GM18867 (cell line): ENCODE measurements around the gene GRK3.
"Not testable (repeated sequence)": the region's sequence is repeated elsewhere in the genome, so short reads cannot be mapped to it uniquely, and the experiment has no call there.

Source experiments
- ATAC-seq: cut with Tn5 transposase; IDR thresholded peaks from one replicate; pipeline ENCODE4 v1.9.1; 2021; ENCODE audit warnings: mild to moderate bottlenecking, moderate library complexity; ENCODE audit not compliant: unreplicated experiment

GRK3 gene

GRCh38 chr22:25548866-25549464 is 15.5 kb upstream of the GRK3 start:
- ATAC-seq = no peak

DNA sequence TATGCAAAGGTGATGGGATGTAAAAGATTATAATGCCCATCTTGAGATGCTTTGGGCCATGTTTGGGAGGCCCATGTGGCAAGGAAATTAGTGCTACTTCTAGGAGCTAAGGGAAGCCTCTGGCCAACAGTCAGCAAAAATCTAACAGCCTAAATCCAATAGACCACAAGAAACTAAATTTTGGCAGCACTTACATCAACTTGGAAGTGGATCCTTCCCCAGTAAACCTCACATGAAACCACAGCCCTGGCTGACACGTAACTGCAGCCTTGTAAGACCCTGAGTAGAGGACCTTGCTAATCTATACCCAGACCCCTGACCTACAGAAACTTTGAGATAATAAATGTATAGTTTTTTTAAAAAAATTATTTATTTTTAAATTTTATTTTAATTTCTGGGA is 13.1 kb upstream of the GRK3 start:
- no peak for ATAC-seq

DNA sequence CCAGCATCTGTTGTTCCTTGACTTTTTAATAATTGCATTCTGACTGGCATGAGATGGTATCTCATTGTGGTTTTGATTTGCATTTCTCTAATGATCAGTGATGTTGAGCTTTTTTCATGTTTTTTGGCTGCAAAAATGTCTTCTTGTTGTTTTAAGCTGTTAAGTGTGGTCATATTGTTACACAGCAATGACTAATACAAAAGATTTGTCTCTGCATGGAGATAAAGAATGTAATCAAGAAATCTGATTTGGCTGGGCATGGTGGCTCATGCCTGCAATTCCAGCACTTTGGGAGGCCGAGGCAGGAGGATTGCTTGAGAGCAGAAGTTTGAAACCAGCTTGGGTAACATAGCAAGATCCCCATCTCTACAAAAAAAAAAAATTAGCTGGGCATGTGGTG is 12.1 kb upstream of the GRK3 start:
- ATAC-seq = not testable (repeated sequence)

DNA sequence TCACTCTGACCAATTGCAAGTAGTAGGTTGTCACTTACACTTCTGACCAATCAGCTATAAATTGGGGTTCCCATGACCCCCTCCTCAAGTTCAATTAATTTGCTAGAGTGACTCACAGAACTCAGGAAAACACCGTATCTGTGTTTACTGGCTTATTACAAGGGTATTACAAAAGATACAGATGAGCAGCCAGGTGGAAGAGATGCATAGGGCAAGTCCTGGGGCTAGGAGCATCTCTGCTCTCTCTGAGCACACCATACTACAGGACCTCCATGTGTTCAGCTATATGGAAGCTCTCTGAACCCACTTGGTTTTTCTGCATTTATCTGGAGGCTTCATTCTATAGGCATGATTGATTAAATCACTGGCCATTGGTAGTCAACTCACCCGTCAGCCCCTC is 11.3 kb upstream of the GRK3 start:
- ATAC-seq = no peak

DNA sequence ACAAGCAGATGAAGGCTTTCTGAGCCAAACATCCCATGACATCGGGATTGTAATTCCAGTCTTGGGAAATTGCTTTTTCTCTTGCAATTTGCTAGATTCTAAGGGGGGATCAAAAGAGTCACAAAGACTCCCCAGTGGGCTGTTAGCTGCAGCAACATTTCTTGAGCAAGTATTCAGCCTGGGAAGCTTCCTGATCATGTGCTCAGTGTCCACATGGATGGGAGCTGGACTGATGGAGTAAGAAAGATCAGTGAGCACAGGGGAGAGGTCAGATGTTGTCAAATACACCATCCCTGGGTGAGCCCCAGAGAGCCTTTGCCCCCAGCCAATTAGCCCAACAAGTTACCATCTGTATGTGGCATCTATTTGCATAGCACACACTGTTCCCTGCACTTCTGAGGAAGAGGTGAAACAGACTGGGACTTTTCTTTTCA is 10.2 kb upstream of the GRK3 start:
- no peak for ATAC-seq

- no peak for ATAC-seq
Measured at GRCh38 chr22:25554689-25555088, 9.8 kb upstream of the GRK3 start.

DNA sequence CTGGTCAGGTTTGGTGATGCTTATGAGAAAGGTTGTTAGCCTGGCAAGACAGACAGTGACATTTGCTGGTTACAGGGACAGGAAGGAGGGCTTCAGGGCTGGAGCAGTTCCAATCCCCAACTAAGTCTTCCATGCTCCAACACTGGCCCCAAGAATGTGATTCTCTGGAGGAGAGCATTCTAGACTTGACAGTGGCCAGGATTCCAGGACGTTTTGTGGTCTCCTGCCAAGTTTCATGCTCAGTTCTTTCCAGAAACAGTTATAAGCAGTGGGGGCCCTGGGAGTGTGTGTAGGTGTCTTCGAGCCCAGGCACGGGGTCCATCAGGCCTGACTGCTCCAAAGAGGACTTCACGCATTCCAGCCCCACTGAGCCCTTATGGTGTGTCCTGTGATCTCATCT is 8.9 kb upstream of the GRK3 start:
- no peak for ATAC-seq

GRCh38 chr22:25557218-25557617 is 7.3 kb upstream of the GRK3 start:
- ATAC-seq = no peak

GRCh38 chr22:25558341-25558740 is 6.1 kb upstream of the GRK3 start:
- no peak for ATAC-seq

GRCh38 chr22:25559910-25560309 is 4.6 kb upstream of the GRK3 start:
- ATAC-seq = not testable (repeated sequence)

GRCh38 chr22:25561182-25561581 is 3.3 kb upstream of the GRK3 start:
- not testable (repeated sequence) for ATAC-seq

GRCh38 chr22:25561927-25562326 is 2.5 kb upstream of the GRK3 start:
- ATAC-seq = not testable (repeated sequence)

- ATAC-seq = not testable (repeated sequence)
Measured at GRCh38 chr22:25562966-25563760, 1.3 kb upstream of the GRK3 start.

DNA sequence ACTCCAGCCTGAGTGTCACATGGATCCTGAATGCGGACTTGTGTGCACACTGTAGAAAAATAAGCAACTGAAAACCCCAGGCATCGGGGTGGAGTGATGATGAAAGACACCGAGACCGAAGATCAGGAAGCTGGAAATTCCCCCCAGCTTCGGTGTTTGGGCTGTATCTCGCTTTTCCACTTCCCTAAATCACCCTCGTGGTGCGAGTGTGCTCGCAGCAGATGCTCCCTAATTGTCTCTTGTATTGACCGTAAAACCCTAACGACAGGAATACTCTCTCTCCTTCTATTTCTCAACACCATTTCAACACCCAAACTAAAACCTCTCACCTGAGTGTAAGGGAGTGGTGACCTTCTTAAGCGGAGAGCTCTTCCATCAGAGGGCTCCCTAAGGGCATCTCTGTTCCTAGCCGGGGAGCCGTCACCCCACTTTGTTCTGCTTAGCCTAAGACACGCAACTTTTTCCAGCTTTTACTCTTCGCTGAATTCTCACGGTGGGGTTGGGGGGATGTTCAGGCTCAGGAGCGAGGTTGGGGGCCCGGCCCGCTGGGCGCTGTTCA is 635 bp upstream of the GRK3 start:
- ATAC-seq = peak; percentile 13

DNA sequence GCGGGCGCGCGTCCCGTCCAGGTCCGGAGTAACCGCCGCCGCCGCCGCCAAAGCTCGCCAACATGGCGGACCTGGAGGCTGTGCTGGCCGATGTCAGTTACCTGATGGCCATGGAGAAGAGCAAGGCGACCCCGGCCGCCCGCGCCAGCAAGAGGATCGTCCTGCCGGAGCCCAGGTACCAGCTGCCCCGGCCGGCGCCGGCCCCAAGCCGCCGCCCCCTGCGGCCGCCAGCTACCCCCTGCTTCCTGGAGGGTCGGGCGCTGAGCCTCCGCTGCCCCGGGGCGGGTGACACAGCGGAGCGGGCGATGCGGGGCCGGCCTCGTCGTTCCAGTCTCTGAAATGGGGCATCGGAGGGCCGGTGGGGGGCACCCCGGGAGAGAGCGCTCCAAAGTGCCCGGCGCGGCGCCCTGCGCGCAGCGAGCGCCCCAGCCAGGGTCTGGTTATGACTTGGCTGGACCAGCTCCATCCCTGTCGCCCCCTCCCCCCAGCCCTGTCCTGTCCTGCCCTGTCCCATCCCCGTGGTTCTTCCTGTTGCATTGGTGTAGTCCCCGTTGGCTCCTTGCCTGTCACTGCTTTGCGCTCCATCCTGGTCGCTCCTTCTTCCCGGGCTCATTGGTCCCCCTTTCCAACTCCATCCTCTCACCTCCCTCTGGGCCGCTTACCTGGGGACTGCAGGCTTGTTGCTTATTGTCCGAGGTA is 653 bp downstream of the GRK3 start:
- peak; percentile 11 for ATAC-seq

GRCh38 chr22:25566186-25566897 is 1.9 kb downstream of the GRK3 start:
- ATAC-seq = no peak

DNA sequence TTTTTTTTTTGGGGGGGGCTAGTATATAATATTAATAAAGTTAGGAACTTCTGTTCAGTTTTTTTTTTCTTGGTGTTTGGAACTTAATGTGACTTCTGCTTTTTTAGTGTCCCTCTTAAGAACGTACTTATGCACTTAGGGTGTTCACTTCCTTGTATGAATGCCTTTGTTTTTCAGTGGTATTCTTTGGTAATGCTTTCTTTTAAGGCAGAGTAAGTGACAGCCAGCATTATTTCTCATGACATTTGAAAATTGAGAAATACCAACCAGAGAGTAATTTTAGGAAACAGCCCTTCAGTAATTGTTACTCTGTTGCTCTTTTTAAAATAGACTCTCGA is 2.4 kb downstream of the GRK3 start:
- ATAC-seq = no peak

DNA sequence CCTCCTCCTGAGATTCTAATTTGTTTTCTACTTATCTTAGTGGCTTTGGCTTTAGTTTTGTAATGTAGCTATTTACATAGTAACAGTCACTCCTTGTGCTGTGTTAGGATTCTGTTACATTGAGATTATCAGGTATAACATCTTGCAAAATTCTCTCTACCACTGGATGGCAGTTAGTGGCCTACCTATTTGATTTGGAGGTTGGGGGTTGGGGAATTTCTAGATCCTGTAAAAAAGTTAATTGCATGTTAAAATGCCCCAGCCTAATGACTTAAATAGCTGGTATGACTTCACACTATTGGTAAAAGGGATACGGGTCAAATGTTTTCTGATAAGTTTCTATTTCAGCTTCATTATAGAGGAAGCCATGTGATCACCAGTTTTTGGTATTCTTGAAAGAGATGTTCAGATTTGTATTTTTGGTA is 2.8 kb downstream of the GRK3 start:
- ATAC-seq = no peak

DNA sequence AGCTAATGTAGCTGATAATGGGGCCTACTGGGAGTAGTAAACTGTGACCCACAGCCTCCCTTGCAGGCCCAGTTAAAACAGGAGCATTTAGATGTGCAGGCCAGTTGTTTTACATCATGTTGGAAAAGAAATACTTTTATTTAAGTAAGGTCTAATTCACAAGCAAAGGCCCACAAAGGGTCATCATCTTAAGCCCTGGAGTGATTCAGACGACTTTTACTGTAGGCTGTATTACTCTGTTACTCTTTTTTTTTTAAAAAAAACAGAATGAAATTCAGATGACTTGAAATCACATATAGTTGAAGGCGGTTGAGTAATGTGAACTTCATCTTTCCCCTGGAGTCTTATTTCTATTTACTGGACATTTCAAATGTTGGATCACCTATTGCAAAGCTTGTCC is 3.6 kb downstream of the GRK3 start:
- not testable (repeated sequence) for ATAC-seq

GRCh38 chr22:25569361-25569760 is 4.9 kb downstream of the GRK3 start:
- ATAC-seq = no peak

GRCh38 chr22:25569983-25570382 is 5.5 kb downstream of the GRK3 start:
- ATAC-seq = no peak
